H1 (cell line): ENCODE data around the gene LGR4. TPM values are rescaled to one million over a fixed set of nuclear protein-coding genes. Genes with fewer than 3 reads are reported as not detected.

Experiments used
- BACH1 ChIP-seq: IDR thresholded peaks from 2 replicates; pipeline ENCODE4 v1.6.1; 2012; ENCODE audit warnings: low read length, improper control_type of control experiment
- BRCA1 ChIP-seq: IDR thresholded peaks from 2 replicates; pipeline ENCODE4 v1.6.1; 2012; ENCODE audit warnings: low read depth, low read length, improper control_type of control experiment
- CBX5 ChIP-seq: fragments of 300-800, 300-1000 bp; sonication (generic); IDR thresholded peaks from 2 replicates; pipeline ENCODE4 v1.7.1; 2016; ENCODE audit warnings: antibody characterized with exemption, low read length, low read depth
- CEBPB ChIP-seq: IDR thresholded peaks from 2 replicates; pipeline ENCODE4 v1.6.1; 2012; ENCODE audit warnings: low read depth, low read length
- CTBP2 ChIP-seq: IDR thresholded peaks from 2 replicates; pipeline ENCODE4 v1.7.0; 2011; ENCODE audit warnings: borderline replicate concordance, mild to moderate bottlenecking, moderate library complexity, mixed read lengths, low read length; ENCODE audit not compliant: insufficient read depth, insufficient read length
- GABPA ChIP-seq: IDR thresholded peaks from 2 replicates; pipeline ENCODE4 v1.6.1; 2011; ENCODE audit warnings: mild to moderate bottlenecking, low read length, moderate library complexity, borderline replicate concordance; ENCODE audit not compliant: insufficient read depth
- HDAC2 ChIP-seq, 2 experiments: fragments of 300-600 bp in 1 of 2; sonication (generic) in 1 of 2; IDR thresholded peaks; 2 replicates each; pipeline ENCODE4 v1.6.1; 2011 to 2012; ENCODE audit warnings: low read depth in 2 of 2, low read length in 2 of 2, mild to moderate bottlenecking in 2 of 2, moderate library complexity in 2 of 2, borderline replicate concordance in 1 of 2, inconsistent platforms in 1 of 2
- KDM4A ChIP-seq: IDR thresholded peaks from one replicate; pipeline ENCODE4 v1.7.1; 2012; ENCODE audit warnings: low read depth, mild to moderate bottlenecking, moderate library complexity, low read length, inconsistent platforms; ENCODE audit not compliant: severe bottlenecking
- KDM5A ChIP-seq: fragments of 200-600 bp; IDR thresholded peaks from 2 replicates; pipeline ENCODE4 v1.7.1; 2012; ENCODE audit warnings: mild to moderate bottlenecking, low read length, inconsistent platforms, mixed read lengths
- NANOG ChIP-seq: IDR thresholded peaks from 2 replicates; pipeline ENCODE4 v1.6.1; 2011; ENCODE audit warnings: low read length, low read depth, mild to moderate bottlenecking, inconsistent platforms; ENCODE audit not compliant: insufficient read depth, poor library complexity, severe bottlenecking
- POLR2A ChIP-seq, 2 experiments: IDR thresholded peaks; 1 replicate in 1 of 2; 2 replicates in 1 of 2; pipeline ENCODE4 v1.6.1; 2011; ENCODE audit warnings: low read depth in 2 of 2, low read length in 2 of 2, mild to moderate bottlenecking in 2 of 2; ENCODE audit errors: control extremely low read depth in 1 of 2
- RFX5 ChIP-seq: IDR thresholded peaks from 2 replicates; pipeline ENCODE4 v1.6.1; 2011; ENCODE audit warnings: low read depth, low read length, improper control_type of control experiment, borderline replicate concordance
- SIRT6 ChIP-seq: IDR thresholded peaks from one replicate; pipeline ENCODE4 v1.7.1; 2012; ENCODE audit warnings: low read length, inconsistent platforms
- SP1 ChIP-seq: IDR thresholded peaks from 2 replicates; pipeline ENCODE4 v1.6.1; 2011; ENCODE audit warnings: low read depth, low read length
- SP2 ChIP-seq: IDR thresholded peaks from 2 replicates; pipeline ENCODE4 v1.6.1; 2012; ENCODE audit warnings: mild to moderate bottlenecking, low read length, inconsistent platforms
- SP4 ChIP-seq: IDR thresholded peaks from 2 replicates; pipeline ENCODE4 v1.6.1; 2012; ENCODE audit warnings: low read length, inconsistent platforms
- SRF ChIP-seq: IDR thresholded peaks from 2 replicates; pipeline ENCODE4 v1.6.1; 2011; ENCODE audit warnings: mild to moderate bottlenecking, low read depth, low read length, moderate library complexity
- TAF1 ChIP-seq: IDR thresholded peaks from 2 replicates; pipeline ENCODE4 v1.6.1; 2011; ENCODE audit warnings: mild to moderate bottlenecking, low read depth, low read length
- ZNF274 ChIP-seq: IDR thresholded peaks from 2 replicates; pipeline ENCODE4 v1.7.0; 2012; ENCODE audit warnings: low read length, borderline replicate concordance; ENCODE audit errors: extremely low read depth
- polyA plus RNA-seq, 7 experiments: library from polyadenylated mRNA; depleted of rRNA in 3 of 7; stranded (reverse) in 5 of 7; unstranded in 2 of 7; fragments of >200 nt in 5 of 7; fragments of 200-250 nt in 2 of 7; gene quantifications; 1 replicate in 5 of 7; 2 replicates in 1 of 7; 4 replicates in 1 of 7; pipeline versions ENCODE4 v1.2.1 to v1.2.3, GENCODE V29; 2011 to 2013; ENCODE audit warnings: missing spikeins in 2 of 7, mixed read lengths in 2 of 7
- total RNA-seq: library from RNA; stranded (reverse); fragmentation: NEBNext Ultra II Directional; extraction: Animal tissue kit (Norgen Biotek cat#: 25700); gene quantifications from 2 replicates; pipeline ENCODE4 v1.2.1, GENCODE V29; 2021
- TF ChIP-seq, protein P1 (sequence below): IDR thresholded peaks from 2 replicates; pipeline ENCODE4 v1.6.1; 2012; ENCODE audit warnings: inconsistent platforms
- TF ChIP-seq, protein P2 (sequence below): IDR thresholded peaks from 2 replicates; pipeline ENCODE4 v1.6.1; 2012; ENCODE audit warnings: low read length, inconsistent platforms

LGR4 gene
- total and polyA plus RNA-seq, 2 of the 8 experiments (the other 6 are each of a cell fraction or from before 2014, with no cell fraction given) = 26.6 to 61.7 TPM

DNA sequence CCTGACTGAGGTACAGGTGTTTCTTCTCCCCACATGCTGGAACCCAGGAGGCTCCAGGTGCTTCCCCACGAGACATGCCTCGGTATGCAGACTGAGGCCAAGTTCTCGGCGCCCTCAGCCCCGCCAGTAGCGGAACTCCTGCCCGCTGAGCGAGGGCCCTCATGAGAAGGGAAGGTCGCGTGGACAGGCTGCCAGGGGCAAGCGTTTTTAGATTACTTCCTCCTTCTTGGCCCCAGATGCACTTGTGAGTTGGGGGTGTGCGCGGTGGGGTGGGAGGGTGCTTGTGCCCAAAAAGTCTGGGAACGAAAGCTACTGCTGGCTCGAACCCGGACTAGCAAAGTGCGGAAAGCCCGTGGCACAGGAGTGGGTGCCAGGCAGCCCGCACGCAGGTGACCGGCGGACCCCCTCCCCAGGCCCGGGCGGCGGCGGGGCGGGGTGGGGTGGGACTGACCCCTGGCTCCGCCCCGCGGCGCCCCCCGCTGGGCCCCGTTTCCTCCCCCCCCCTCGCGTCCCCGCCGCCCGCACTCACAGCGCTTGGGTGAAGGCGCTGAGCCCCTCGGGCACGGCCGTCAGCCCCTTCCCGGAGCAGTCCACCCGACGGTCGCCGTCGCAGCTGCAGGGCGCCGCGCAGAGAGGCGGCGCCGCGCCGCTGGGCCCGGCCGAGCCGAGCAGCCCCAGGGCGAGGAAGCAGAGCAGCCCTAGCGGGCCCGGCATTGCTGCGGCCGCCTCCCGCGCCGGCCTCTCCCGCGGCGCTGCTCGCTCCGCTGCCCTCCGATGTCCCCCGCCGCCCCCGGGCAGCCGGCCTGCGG is 797 bp downstream of the LGR4 start (continued):
- peak; percentile 47 for TF ChIP-seq KDM4A
- no peak for TF ChIP-seq SP2
- TF ChIP-seq CEBPB = no peak
- no peak for TF ChIP-seq BRCA1
- no peak for TF ChIP-seq BACH1
- TF ChIP-seq KDM5A = no peak
- no peak for TF ChIP-seq NANOG
- TF ChIP-seq SP1 = no peak
- TF ChIP-seq GABPA = no peak
- TF ChIP-seq TAF1 = no peak
- TF ChIP-seq RFX5 = no peak
- TF ChIP-seq, protein P1, sequence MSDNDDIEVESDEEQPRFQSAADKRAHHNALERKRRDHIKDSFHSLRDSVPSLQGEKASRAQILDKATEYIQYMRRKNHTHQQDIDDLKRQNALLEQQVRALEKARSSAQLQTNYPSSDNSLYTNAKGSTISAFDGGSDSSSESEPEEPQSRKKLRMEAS = no peak
- TF ChIP-seq SRF = no peak
- TF ChIP-seq ZNF274 = no peak
- TF ChIP-seq SP4 = no peak
- TF ChIP-seq CBX5 = no peak
- TF ChIP-seq CTBP2 = no peak
- TF ChIP-seq, protein P2, sequence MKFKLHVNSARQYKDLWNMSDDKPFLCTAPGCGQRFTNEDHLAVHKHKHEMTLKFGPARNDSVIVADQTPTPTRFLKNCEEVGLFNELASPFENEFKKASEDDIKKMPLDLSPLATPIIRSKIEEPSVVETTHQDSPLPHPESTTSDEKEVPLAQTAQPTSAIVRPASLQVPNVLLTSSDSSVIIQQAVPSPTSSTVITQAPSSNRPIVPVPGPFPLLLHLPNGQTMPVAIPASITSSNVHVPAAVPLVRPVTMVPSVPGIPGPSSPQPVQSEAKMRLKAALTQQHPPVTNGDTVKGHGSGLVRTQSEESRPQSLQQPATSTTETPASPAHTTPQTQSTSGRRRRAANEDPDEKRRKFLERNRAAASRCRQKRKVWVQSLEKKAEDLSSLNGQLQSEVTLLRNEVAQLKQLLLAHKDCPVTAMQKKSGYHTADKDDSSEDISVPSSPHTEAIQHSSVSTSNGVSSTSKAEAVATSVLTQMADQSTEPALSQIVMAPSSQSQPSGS = no peak
- TF ChIP-seq SIRT6 = no peak
- TF ChIP-seq HDAC2 (IDR thresholded peaks at IDR 0.05; ENCODE audit: borderline replicate concordance in 1 of 2, low read depth in 2 of 2, low read length in 2 of 2) = no peak
- TF ChIP-seq POLR2A (IDR thresholded peaks at IDR 0.05; ENCODE audit: control extremely low read depth in 1 of 2, low read depth in 2 of 2, low read length in 2 of 2) = no peak; a peak in 1 of 3 replicates
